ENCODE results near the gene TTC4. TPM values are rescaled to one million over a fixed set of nuclear protein-coding genes. Genes with fewer than 3 reads are reported as not detected.
"Not testable (repeated sequence)": the region's sequence is repeated elsewhere in the genome, so short reads cannot be mapped to it uniquely, and the experiment has no call there.

Gene TTC4
- total and polyA plus RNA-seq, 2 donors = 14.2 to 16.6 TPM

DNA sequence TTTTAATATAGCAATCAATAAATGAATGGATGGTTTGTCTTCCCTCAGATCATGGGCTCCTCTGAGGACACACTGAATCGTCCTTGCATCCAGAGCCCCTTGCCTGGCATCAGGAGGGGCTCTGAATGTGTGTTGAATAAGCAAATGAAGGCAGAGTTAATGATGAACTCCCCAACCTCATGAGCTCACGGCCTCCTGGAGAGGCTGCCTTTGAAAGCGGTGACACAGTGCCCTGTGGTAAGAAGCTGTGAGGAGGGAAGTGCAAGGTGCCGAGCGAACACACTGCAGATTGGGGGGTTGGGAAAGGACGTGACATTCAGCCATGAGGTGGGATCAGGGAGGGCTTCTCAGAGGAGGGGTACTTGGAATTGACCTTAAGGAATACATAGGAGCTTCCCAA is 51.9 kb downstream of the TTC4 start:
- no peak overlapping the region for H3K4me3 ChIP-seq (ENCODE audit: low read depth, low read length)
- no peaks in the 10 kb centered on the region for H3K36me3 ChIP-seq (ENCODE audit: insufficient read depth)
- no peaks in the 10 kb centered on the region for H3K4me1 ChIP-seq (ENCODE audit: insufficient read depth)
- 54% methylated on average over 6 of the region's 6 CpGs for WGBS
- no peak for DNase-seq (ENCODE audit: extremely low spot score)
- no peak overlapping the region for H3K27ac ChIP-seq (ENCODE audit: low read depth)

DNA sequence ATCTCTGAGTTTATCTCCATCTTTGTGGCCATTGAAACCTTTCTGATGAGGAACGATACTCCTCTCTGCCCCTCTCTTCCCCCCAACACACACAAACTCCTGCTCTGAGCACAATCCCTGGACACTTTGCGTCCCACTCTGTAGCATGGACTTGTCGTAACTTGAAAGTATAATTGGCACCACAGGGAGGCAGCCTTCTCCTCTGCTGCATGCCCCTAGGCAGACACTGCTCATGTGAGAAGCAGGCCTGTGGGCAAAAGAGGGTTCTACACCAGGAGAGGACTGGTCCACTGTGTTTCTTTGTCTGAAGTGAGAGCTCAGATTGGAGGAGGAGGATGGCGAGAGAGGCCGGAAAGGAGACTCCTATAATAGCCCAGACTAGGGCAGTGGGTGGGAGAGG is 52.4 kb downstream of the TTC4 start:
- Histone ChIP-seq H3K36me3 (ENCODE audit: insufficient read depth) (no peaks in the 10 kb centered on the region), H3K27ac (ENCODE audit: low read depth) (no peak overlapping the region), H3K4me3 (ENCODE audit: low read depth, low read length) (no peak overlapping the region), H3K4me1 (ENCODE audit: insufficient read depth) (no peaks in the 10 kb centered on the region)
- 73% methylated on average over 5 of the region's 5 CpGs for WGBS
- no peak for DNase-seq (ENCODE audit: extremely low spot score)

DNA sequence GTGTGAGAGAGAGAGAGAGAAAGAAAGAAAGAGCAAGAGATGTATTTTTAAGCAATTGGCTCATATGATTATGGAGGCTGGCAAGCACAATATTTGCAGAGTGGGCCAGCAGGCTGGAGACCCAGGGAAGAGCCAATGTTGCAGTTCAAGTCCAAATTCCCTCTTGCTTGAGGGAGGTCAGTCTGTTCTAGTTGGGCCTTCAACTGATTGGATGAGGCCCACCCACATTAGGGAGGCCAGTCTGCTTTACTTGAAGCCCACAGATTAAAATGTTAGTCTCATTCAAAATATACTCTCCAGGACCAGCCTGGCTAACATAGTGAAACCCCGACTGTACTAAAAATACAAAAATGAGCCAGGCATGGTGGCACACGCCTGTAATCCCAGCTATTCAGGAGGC is 57.3 kb downstream of the TTC4 start:
- DNase-seq (ENCODE audit: extremely low spot score) = no peak
- Histone ChIP-seq H3K27ac (ENCODE audit: low read depth) (no peak overlapping the region), H3K4me3 (ENCODE audit: low read depth, low read length) (no peak overlapping the region), H3K36me3 (ENCODE audit: insufficient read depth) (no peaks in the 10 kb centered on the region), H3K4me1 (ENCODE audit: insufficient read depth) (no peaks in the 10 kb centered on the region)
- 94% methylated on average over 2 of the region's 2 CpGs for WGBS

DNA sequence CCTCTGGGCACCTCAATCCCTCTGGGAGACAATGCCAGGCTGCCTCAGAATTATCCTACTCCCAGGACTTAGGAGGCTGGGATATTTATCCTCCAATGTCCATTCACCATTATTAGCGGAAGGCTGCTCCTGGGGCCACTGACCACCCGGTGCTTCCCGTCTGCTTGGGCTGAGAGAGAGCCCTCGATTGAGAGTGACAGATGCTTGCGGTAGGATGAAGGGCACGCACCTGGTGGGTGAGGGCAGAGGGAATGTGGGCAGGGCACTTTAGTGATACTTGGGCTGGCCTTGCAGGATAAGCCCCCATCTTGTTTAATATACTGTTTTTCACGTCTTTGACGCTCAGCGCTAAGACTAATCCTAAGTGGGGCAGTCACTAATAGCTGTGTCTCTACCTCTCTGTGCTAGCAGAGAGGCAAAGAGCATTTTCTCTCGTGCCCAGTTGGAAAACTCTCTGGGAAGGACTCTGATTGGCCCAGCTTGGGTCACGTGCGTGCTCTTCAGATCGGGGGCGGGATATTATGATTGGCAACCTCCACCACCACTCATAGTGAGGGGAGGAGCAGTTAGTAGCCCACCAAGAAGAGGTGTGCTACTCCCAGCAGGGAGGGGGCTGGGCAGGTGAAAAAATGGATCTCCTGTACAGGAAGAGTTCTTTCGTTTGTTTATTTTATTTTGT is 59.3 kb downstream of the TTC4 start:
- H3K27ac ChIP-seq (ENCODE audit: low read depth) = no peak overlapping the region
- DNase-seq (ENCODE audit: extremely low spot score) = no peak

DNA sequence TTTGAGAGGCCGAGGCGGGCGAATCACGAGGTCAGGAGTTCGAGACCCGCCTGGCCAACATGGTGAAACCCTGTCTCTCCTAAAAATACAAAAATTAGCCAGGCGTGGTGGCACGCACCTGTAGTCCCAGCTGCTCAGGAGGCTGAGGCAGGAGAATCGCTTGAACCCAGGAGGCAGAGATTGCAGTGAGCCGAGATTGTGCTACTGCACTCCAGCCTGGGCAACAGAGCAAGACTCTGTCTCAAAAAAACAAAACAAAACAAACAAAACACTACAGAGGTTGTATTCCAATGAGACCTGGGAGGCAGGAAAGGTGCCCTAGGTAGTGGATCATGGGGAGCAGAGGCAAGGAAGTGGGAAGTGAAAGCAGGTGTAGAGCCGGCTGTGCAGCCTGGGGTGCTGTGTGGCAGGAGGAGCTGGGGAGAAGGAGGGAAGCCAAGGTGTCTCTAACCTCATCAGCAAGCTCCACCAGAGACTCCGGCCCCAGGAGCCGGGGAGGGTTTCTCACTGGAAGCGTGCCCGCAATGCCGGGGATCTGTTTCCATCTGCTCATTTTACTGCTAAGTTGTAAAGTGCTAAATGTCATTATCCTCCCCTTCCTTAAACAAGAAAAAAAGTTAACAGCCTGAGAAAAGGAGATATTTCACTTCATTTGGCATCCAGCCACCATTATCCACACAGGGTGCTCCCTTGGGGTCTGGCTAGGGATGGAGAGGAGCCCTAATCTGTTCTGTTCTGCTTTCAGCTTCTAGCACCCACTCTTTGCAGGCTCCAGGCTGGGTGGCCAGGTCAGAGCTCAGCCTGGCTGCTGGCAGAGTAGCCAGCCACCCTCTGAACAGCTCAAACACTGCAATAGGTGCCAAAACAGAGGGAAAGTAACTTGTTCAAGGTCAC is 60.4 kb downstream of the TTC4 start:
- 64% methylated on average over 16 of the region's 16 CpGs for WGBS
- not testable (repeated sequence) for DNase-seq (ENCODE audit: extremely low spot score); H3K36me3 ChIP-seq (ENCODE audit: insufficient read depth); H3K4me1 ChIP-seq (ENCODE audit: insufficient read depth); H3K27ac ChIP-seq (ENCODE audit: low read depth); H3K4me3 ChIP-seq (ENCODE audit: low read depth, low read length)

More for the DNA sequence above, 59.3 kb downstream of the TTC4 start:
- Histone ChIP-seq H3K4me3 (ENCODE audit: low read depth, low read length) (no peak overlapping the region), H3K4me1 (ENCODE audit: insufficient read depth) (no peaks in the 10 kb centered on the region), H3K36me3 (ENCODE audit: insufficient read depth) (no peaks in the 10 kb centered on the region)
- WGBS = 69% methylated on average over 15 of the region's 15 CpGs

DNA sequence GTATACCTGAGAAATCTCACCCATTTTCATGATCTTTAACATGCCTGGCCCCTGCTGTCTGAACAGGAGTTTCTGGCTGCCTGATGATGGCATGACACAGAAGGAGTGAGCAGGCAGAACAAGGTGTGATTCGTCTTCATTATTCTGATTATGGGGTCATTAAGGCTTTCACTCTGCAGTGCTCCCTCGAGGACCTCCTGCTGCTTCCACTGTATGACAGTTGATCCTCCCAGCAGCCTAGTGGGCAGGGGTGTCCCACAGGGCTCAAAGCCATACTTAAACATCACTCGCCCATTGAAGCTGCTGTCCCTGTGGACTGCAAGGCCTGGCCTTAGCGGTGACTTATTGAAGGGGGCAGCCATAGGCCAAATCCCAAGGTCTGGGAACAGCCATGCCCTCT is 61.4 kb downstream of the TTC4 start:
- Histone ChIP-seq H3K36me3 (ENCODE audit: insufficient read depth) (no peaks in the 10 kb centered on the region), H3K4me1 (ENCODE audit: insufficient read depth) (peaks cover 2% of the 10 kb centered on the region), H3K4me3 (ENCODE audit: low read depth, low read length) (no peak overlapping the region), H3K27ac (ENCODE audit: low read depth) (no peak overlapping the region)
- 77% methylated on average over 4 of the region's 4 CpGs for WGBS
- no peak for DNase-seq (ENCODE audit: extremely low spot score)

DNA sequence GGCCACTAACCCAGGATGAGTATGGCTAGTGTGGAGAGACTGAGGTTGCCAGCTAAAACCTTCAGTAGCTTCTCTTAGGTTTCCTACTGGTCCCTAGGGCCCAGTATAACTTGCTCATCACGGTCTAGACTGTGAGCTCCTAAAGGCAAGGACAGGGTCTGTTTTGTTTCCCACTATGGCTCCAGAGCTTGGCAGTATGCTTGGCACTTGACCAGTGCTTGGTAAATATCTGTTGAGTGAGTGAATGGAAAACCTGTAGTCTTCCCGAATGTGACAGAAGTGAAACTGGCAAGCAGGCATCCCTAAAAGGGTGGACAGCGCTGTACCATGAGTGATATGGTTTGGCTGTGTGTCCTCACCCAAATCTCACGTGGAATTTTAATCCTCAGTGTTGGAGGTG is 61.8 kb downstream of the TTC4 start:
- DNase-seq (ENCODE audit: extremely low spot score) = no peak
- H3K4me3 ChIP-seq (ENCODE audit: low read depth, low read length) = no peak overlapping the region
- no peak overlapping the region for H3K27ac ChIP-seq (ENCODE audit: low read depth)
- H3K36me3 ChIP-seq (ENCODE audit: insufficient read depth) = no peaks in the 10 kb centered on the region
- 55% methylated on average over 4 of the region's 4 CpGs for WGBS
- peaks cover 2% of the 10 kb centered on the region for H3K4me1 ChIP-seq (ENCODE audit: insufficient read depth)

DNA sequence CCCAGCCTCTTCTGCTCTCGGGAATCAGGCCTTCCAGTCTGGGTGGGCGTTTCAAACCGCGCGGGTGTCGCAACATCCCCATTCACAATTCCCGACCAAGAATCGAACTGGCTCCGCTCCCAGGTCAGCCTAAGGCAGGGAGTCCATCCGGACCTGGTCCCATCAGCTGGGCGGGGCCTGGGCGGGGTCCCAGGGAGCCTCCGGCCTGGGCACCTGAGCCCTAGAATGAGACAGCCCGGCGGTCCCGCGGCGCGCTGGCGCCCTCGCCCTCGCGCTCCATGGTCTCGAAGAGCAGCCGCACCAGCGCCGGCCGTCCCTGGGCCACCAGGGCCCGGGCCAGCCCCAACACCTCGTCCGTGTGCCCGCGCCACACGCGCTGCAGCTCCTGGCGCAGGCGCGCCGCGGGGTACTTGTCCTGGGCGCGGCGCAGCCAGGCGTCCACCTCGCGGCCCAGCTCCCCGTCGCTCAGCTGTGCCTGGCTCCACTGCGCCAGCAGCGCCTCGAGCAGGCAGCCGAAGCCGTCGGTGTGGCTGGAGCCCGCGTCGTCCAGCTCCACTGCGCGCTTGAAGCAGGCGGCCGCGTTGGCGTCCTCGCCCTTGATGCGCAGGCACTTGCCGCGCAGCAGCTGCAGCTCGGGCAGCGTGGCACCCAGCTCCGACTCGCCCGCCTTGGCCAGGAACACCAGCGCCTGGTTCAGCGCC is 65.5 kb downstream of the TTC4 start:
- Histone ChIP-seq H3K27ac (ENCODE audit: low read depth) (no peak overlapping the region), H3K4me3 (ENCODE audit: low read depth, low read length) (no peak overlapping the region), H3K36me3 (ENCODE audit: insufficient read depth) (no peaks in the 10 kb centered on the region), H3K4me1 (ENCODE audit: insufficient read depth) (peaks cover 2% of the 10 kb centered on the region)
- DNase-seq (ENCODE audit: extremely low spot score) = no peak
- WGBS = 17% methylated on average over 74 of the region's 74 CpGs

DNA sequence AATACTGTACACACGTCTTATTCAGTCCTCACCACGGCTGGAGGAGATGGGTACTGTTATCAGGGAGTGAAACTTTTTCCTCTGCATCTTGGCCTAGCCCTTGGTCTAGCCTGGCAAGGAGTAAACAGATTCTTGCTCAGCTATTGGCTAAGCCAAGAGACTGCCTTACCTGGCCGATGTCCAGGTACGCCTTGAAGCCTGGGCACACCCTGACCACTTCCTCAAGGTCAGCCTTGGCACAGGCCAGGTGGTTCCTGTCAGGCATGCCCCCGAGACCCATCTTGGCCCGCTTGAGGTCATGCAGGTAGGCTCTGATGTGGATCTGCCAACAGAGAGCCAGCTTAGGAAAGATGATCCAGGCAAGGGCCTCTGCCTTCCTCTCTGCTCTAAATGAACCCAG is 66.5 kb downstream of the TTC4 start:
- 80% methylated on average over 6 of the region's 6 CpGs for WGBS
- no peak for DNase-seq (ENCODE audit: extremely low spot score)
- no peak overlapping the region for H3K4me3 ChIP-seq (ENCODE audit: low read depth, low read length)
- peaks cover 2% of the 10 kb centered on the region for H3K4me1 ChIP-seq (ENCODE audit: insufficient read depth)
- H3K36me3 ChIP-seq (ENCODE audit: insufficient read depth) = no peaks in the 10 kb centered on the region
- H3K27ac ChIP-seq (ENCODE audit: low read depth) = no peak overlapping the region

DNA sequence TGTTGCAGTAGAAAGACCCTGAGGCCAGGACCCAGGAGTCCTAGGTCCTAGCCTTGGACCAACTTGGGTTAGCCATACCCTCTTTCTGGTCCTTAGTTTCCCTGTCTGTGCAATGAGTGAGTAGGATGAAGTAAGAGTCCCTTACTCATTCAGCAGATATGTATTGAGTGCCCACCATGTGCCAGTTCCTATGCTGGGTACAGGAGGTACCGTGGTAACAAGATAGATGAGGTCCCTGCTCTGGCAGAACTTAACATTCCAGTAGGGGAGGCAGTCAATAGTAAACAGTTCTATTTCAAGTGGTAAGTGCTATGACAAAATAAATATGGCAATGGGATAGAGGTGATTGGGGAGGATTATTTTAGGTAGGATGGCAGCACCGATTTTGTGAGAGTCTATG is 66.9 kb downstream of the TTC4 start:
- Histone ChIP-seq H3K4me3 (ENCODE audit: low read depth, low read length) (no peak overlapping the region), H3K27ac (ENCODE audit: low read depth) (no peak overlapping the region), H3K36me3 (ENCODE audit: insufficient read depth) (no peaks in the 10 kb centered on the region), H3K4me1 (ENCODE audit: insufficient read depth) (peaks cover 2% of the 10 kb centered on the region)
- WGBS = 76% methylated on average over 2 of the region's 2 CpGs
- DNase-seq (ENCODE audit: extremely low spot score) = no peak

DNA sequence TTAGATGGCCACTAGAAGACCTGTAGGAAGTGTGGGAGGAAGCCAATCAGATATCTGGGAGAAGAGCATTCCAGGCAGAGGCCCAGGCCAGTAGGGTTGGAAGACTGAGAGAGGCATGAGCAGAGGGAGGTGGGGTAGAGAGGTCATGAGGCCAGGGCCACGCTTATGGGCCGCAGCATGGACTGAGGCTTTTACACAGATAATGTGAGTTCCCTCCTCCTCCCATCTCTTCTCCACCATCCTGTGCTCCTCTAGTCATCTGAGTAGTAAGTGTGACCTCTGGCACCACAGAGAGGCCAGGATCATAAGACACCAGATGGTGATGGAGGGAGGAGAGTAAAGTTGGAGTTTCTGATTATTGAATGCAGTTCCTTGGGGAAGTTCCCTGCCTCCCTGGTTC is 68.4 kb downstream of the TTC4 start:
- Histone ChIP-seq H3K27ac (ENCODE audit: low read depth) (no peak overlapping the region), H3K36me3 (ENCODE audit: insufficient read depth) (no peaks in the 10 kb centered on the region), H3K4me1 (ENCODE audit: insufficient read depth) (peaks cover 2% of the 10 kb centered on the region), H3K4me3 (ENCODE audit: low read depth, low read length) (no peak overlapping the region)
- DNase-seq (ENCODE audit: extremely low spot score) = no peak
- 82% methylated on average over 2 of the region's 2 CpGs for WGBS

DNA sequence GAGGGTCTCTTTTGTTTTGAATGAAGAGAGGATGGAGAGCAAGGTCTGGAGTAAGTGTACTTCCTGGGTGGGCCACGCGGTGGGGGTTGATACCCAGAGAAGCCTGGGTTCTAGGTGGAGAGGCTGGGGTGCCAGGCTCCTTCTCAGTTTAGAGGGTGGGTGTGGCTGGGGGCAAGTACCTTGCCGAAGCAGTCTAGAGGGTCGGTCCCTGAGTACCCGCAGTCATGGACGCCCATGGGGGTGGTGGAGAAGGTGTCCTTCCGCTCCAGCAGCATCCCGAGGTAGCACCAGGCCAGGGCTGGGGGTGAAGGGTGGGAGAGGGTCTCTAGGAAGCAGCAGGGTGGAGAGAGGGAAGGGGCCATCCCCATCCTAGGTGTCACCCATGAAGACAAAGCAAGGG is 71.1 kb downstream of the TTC4 start:
- DNase-seq (ENCODE audit: extremely low spot score) = no peak
- Histone ChIP-seq H3K27ac (ENCODE audit: low read depth) (no peak overlapping the region), H3K4me3 (ENCODE audit: low read depth, low read length) (no peak overlapping the region), H3K4me1 (ENCODE audit: insufficient read depth) (no peaks in the 10 kb centered on the region), H3K36me3 (ENCODE audit: insufficient read depth) (no peaks in the 10 kb centered on the region)
- 92% methylated on average over 8 of the region's 8 CpGs for WGBS

DNA sequence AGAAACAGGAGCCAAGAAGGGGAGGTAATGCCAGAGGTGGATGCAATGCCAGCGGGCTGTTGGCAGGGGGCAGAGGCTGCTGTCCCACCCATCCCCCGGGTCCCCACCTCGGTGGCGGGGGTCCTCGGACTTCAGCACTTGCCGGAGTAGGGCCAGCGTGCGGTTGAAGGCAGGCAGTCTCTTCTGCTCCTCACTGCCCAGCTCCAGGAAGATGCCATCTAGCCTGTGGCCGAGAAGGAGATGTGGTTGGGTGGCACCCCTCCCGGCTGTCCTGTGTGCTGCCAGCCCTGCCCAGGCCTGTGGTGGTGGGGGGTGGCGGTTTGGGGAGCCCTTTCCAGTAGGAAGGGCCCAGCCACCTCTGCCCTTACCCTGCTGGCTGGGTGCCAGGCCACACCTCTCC is 71.9 kb downstream of the TTC4 start:
- WGBS = 90% methylated on average over 11 of the region's 11 CpGs
- DNase-seq (ENCODE audit: extremely low spot score) = no peak
- no peak overlapping the region for H3K4me3 ChIP-seq (ENCODE audit: low read depth, low read length)
- H3K36me3 ChIP-seq (ENCODE audit: insufficient read depth) = no peaks in the 10 kb centered on the region
- no peak overlapping the region for H3K27ac ChIP-seq (ENCODE audit: low read depth)
- no peaks in the 10 kb centered on the region for H3K4me1 ChIP-seq (ENCODE audit: insufficient read depth)

DNA sequence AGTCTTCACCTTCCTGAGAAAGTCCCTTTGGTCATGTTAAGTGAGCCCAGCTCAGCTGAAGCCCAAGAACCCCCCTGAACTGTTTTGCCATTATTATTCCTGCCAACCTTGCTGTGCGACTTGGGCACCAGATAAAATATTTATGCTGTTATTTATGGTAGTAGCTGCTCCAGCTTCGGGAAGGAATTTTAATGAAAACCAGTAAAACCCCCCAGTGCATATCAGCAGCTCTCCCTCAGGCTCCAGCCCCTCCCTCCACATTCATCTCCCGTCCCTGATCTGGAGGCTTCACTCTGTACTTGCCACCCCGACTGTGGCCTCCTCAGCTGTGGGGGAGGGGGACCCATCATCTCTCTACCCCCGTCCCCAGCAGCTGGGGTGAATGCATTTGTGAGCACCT is 72.8 kb downstream of the TTC4 start:
- no peak overlapping the region for H3K27ac ChIP-seq (ENCODE audit: low read depth)
- no peak for DNase-seq (ENCODE audit: extremely low spot score)
- H3K4me3 ChIP-seq (ENCODE audit: low read depth, low read length) = no peak overlapping the region
- 38% methylated on average over 5 of the region's 5 CpGs for WGBS
- H3K36me3 ChIP-seq (ENCODE audit: insufficient read depth) = no peaks in the 10 kb centered on the region
- no peaks in the 10 kb centered on the region for H3K4me1 ChIP-seq (ENCODE audit: insufficient read depth)
